PC-3 (cell line): Measurements from ENCODE around the gene RHBG. TPM values are rescaled to one million over a fixed set of nuclear protein-coding genes. Genes with fewer than 3 reads are reported as not detected.

Experiments used
- ATAC-seq: fragments of 200-7000 bp; cut with Tn5 transposase; 2 replicates; pipeline ENCODE4 v1.9.1; 2020; ENCODE audit warnings: mild to moderate bottlenecking, moderate library complexity
- BruUV-seq: library from RNA; stranded (reverse); fragments of 400-500 nt; replicated peaks from 2 replicates; lab custom pipeline; 2021; lab: Mats Ljungman, UMichigan
- CTCF ChIA-PET: fragments of 300-600 bp; sonication (Branson Sonifier 250); formaldehyde crosslinking; loops from one replicate; lab custom pipeline; 2022; ENCODE audit warnings: antibody characterized with exemption; lab: Charles Lee
- POLR2A ChIA-PET: fragments of 300-600 bp; sonication (Branson Sonifier 250); formaldehyde crosslinking; loops from one replicate; lab custom pipeline; 2022; ENCODE audit warnings: antibody characterized with exemption; ENCODE audit not compliant: unreplicated experiment; lab: Charles Lee
- DNase-seq: peaks from one replicate; pipeline ENCODE4 v3.0.0-alpha.2; 2015
- H2AFZ ChIP-seq: fragments of 300-600 bp; sonication (generic); 2 replicates; pipeline ENCODE4 v1.6.0; 2016; ENCODE audit warnings: antibody characterized with exemption, low read length
- H3F3A ChIP-seq: fragments of 300-600 bp; sonication (generic); one replicate; pipeline ENCODE4 v1.6.0; 2017; ENCODE audit warnings: antibody characterized with exemption, low read length, control low read depth, mild to moderate bottlenecking; ENCODE audit not compliant: unreplicated experiment
- H3K27ac ChIP-seq: fragments of 300-600 bp; sonication (generic); 2 replicates; pipeline ENCODE4 v1.5.1; 2016; ENCODE audit warnings: mild to moderate bottlenecking, low read length
- H3K27me3 ChIP-seq: fragments of 300-600 bp; sonication (generic); 2 replicates; pipeline ENCODE4 v1.6.1; 2016; ENCODE audit warnings: low read length, mixed read lengths
- H3K36me3 ChIP-seq: fragments of 300-600 bp; sonication (generic); 2 replicates; pipeline ENCODE4 v1.6.1; 2016; ENCODE audit warnings: low read depth, mixed run types, low read length, mixed read lengths
- H3K4me1 ChIP-seq: fragments of 300-600 bp; sonication (generic); 2 replicates; pipeline ENCODE4 v1.5.1; 2016; ENCODE audit warnings: low read length; ENCODE audit not compliant: insufficient read depth
- H3K4me2 ChIP-seq: fragments of 300-600 bp; sonication (generic); 2 replicates; pipeline ENCODE4 v1.6.0; 2016; ENCODE audit warnings: low read length
- H3K4me3 ChIP-seq: fragments of 300-600 bp; sonication (generic); 2 replicates; pipeline ENCODE4 v1.5.1; 2016; ENCODE audit warnings: mild to moderate bottlenecking, low read length, mixed read lengths
- H3K79me2 ChIP-seq: fragments of 300-600 bp; sonication (generic); 2 replicates; pipeline ENCODE4 v1.6.1; 2017; ENCODE audit warnings: low read length, mixed read lengths
- H3K9ac ChIP-seq: fragments of 300-600 bp; sonication (generic); 2 replicates; pipeline ENCODE4 v1.6.0; 2016; ENCODE audit warnings: mild to moderate bottlenecking, low read length
- H3K9me2 ChIP-seq: fragments of 300-600 bp; sonication (generic); replicated peaks from 2 replicates; pipeline ENCODE4 v1.6.1; 2016; ENCODE audit warnings: mixed run types, low read length, mixed read lengths
- H3K9me3 ChIP-seq: fragments of 300-600 bp; sonication (generic); 2 replicates; pipeline ENCODE4 v1.6.1; 2016; ENCODE audit warnings: low read length, mixed read lengths
- H4K20me1 ChIP-seq: fragments of 300-600 bp; sonication (generic); 2 replicates; pipeline ENCODE4 v1.6.1; 2016; ENCODE audit warnings: low read length, mixed read lengths
- CTCF ChIP-seq: fragments of 300-600 bp; sonication (generic); conservative IDR thresholded peaks from 2 replicates; pipeline ENCODE4 v1.5.1; 2017; ENCODE audit warnings: antibody characterized with exemption, low read depth, mild to moderate bottlenecking, low read length
- EZH2 ChIP-seq: fragments of 300-600 bp; sonication (generic); IDR thresholded peaks from one replicate; pipeline ENCODE4 v1.6.1; 2017; ENCODE audit warnings: antibody characterized with exemption, mild to moderate bottlenecking, low read length; ENCODE audit not compliant: unreplicated experiment
- EZH2phosphoT487 ChIP-seq: fragments of 300-600 bp; sonication (generic); IDR thresholded peaks from 2 replicates; pipeline ENCODE4 v1.6.1; 2018; ENCODE audit warnings: mild to moderate bottlenecking, antibody characterized with exemption, low read length, borderline replicate concordance
- intact Hi-C: fragments of 100-400 bp; cut with micrococcal nuclease; formaldehyde crosslinking; loops from 2 replicates; pipeline ENCODE4 v1.9.0; 2023
- total RNA-seq: library from RNA; depleted of rRNA; stranded (reverse); fragments of >200 nt; gene quantifications from 2 replicates; pipeline ENCODE4 v1.2.3, GENCODE V29; 2014

Gene RHBG
- total RNA-seq, 1 experiment from 2014 or later = 0.26 TPM

- Histone ChIP-seq H3F3A (no peaks in the 10 kb centered on the region), H3K4me3 (no peak overlapping the region), H3K9me2 (no peaks in the 10 kb centered on the region), H2AFZ (no peak overlapping the region), H3K27me3 (no peaks in the 10 kb centered on the region), H3K79me2 (no peaks in the 10 kb centered on the region), H3K9ac (no peak overlapping the region), H3K36me3 (no peaks in the 10 kb centered on the region), H3K4me2 (no peak overlapping the region), H3K4me1 (peaks cover 6% of the 10 kb centered on the region), H3K9me3 (no peaks in the 10 kb centered on the region), H4K20me1 (no peaks in the 10 kb centered on the region), H3K27ac (no peak overlapping the region)
- DNase-seq (no peak), ATAC-seq (no peak)
- ChIA-PET CTCF (no interaction called here), POLR2A (no interaction called here)
- intact Hi-C loops = no loop called here
- no peak for TF ChIP-seq CTCF
- no peak for TF ChIP-seq EZH2
- no peak for TF ChIP-seq EZH2phosphoT487
- no TSS peak for BruUV-seq
Observed at GRCh38 chr1:156390469-156391365, 21.7 kb downstream of the RHBG start.

GRCh38 chr1:156391366-156391677, 22.3 kb downstream of the RHBG start:
- no TSS peak for BruUV-seq
- intact Hi-C loops = no loop called here
- H3K27me3 ChIP-seq = no peaks in the 10 kb centered on the region
- no peaks in the 10 kb centered on the region for H3K9me3 ChIP-seq
- H4K20me1 ChIP-seq = no peaks in the 10 kb centered on the region
- H2AFZ ChIP-seq = no peak overlapping the region
- H3K4me1 ChIP-seq = peaks cover 6% of the 10 kb centered on the region
- H3K27ac ChIP-seq = no peak overlapping the region
- ChIA-PET CTCF (no interaction called here), POLR2A (no interaction called here)
- H3K36me3 ChIP-seq = no peaks in the 10 kb centered on the region
- no peaks in the 10 kb centered on the region for H3F3A ChIP-seq
- no peak overlapping the region for H3K9ac ChIP-seq
- no peaks in the 10 kb centered on the region for H3K79me2 ChIP-seq
- DNase-seq (no peak), ATAC-seq (no peak)
- no peak for TF ChIP-seq CTCF
- TF ChIP-seq EZH2 = no peak
- no peak for TF ChIP-seq EZH2phosphoT487
- no peak overlapping the region for H3K4me2 ChIP-seq
- H3K9me2 ChIP-seq = no peaks in the 10 kb centered on the region
- no peak overlapping the region for H3K4me3 ChIP-seq

- Histone ChIP-seq H3K79me2 (no peaks in the 10 kb centered on the region), H3K4me1 (peaks cover 6% of the 10 kb centered on the region), H4K20me1 (no peaks in the 10 kb centered on the region), H2AFZ (no peak overlapping the region), H3F3A (no peaks in the 10 kb centered on the region), H3K9ac (no peak overlapping the region), H3K36me3 (no peaks in the 10 kb centered on the region), H3K9me3 (no peaks in the 10 kb centered on the region), H3K9me2 (no peaks in the 10 kb centered on the region), H3K4me3 (no peak overlapping the region), H3K27me3 (no peaks in the 10 kb centered on the region), H3K4me2 (no peak overlapping the region), H3K27ac (no peak overlapping the region)
- intact Hi-C loops = no loop called here
- DNase-seq (no peak), ATAC-seq (no peak)
- ChIA-PET POLR2A (no interaction called here), CTCF (no interaction called here)
- BruUV-seq = no TSS peak
- no peak for TF ChIP-seq CTCF
- TF ChIP-seq EZH2 = no peak
- TF ChIP-seq EZH2phosphoT487 = no peak
Observed at GRCh38 chr1:156391701-156392100, 22.7 kb downstream of the RHBG start.
